Vagina (tissue), 2 donors: Measurements from ENCODE around the gene MAD1L1. TPM values are rescaled to one million over a fixed set of nuclear protein-coding genes. Genes with fewer than 3 reads are reported as not detected.

Experiments
- DNase-seq, 2 donors: peaks; one replicate each; pipeline ENCODE4 v3.0.0-alpha.2; 2017; ENCODE audit errors: extremely low spot score in 2 of 2
- H3K27ac ChIP-seq: fragments of 200-600 bp; sonication (generic); one replicate; pipeline ENCODE4 v1.5.1; 2019
- H3K27me3 ChIP-seq: fragments of 200-600 bp; sonication (generic); one replicate; pipeline ENCODE4 v1.5.1; 2019
- H3K36me3 ChIP-seq, 2 donors: fragments of 200-600 bp; sonication (generic); one replicate each; pipeline ENCODE4 v1.5.1; 2017 to 2019
- H3K4me1 ChIP-seq: fragments of 200-600 bp; sonication (generic); one replicate; pipeline ENCODE4 v1.5.1; 2019
- H3K4me3 ChIP-seq, 2 donors: fragments of 200-600 bp; sonication (generic); 1 replicate in 1 of 2; 2 replicates in 1 of 2; pipeline ENCODE4 v1.5.1; 2016 to 2019
- H3K9me3 ChIP-seq: fragments of 200-600 bp; sonication (generic); one replicate; pipeline ENCODE4 v1.5.1; 2019
- CTCF ChIP-seq, 3 experiments: fragments of 450-650 bp in 2 of 3; fragments of 200-600 bp in 1 of 3; sonication (generic) in 1 of 3; IDR thresholded peaks; one replicate each; pipeline ENCODE4 v1.5.1; 2017 to 2019; ENCODE audit warnings: antibody characterized with exemption in 3 of 3, mild to moderate bottlenecking in 2 of 3, moderate library complexity in 2 of 3
- POLR2A ChIP-seq, 2 donors: fragments of 450-650 bp; IDR thresholded peaks; one replicate each; pipeline ENCODE4 v1.6.1; 2017; ENCODE audit warnings: antibody characterized with exemption in 2 of 2, mild to moderate bottlenecking in 2 of 2, moderate library complexity in 2 of 2
- POLR2AphosphoS5 ChIP-seq, 2 donors: sonication (generic); formaldehyde crosslinking; IDR thresholded peaks; one replicate each; pipeline ENCODE4 v1.9.0; 2017; ENCODE audit warnings: antibody characterized with exemption in 2 of 2, mild to moderate bottlenecking in 2 of 2, low read depth in 1 of 2; ENCODE audit not compliant: insufficient read depth in 1 of 2
- intact Hi-C: fragments of 100-400 bp; cut with DNase I; formaldehyde crosslinking; loops from one replicate; pipeline ENCODE4 v1.15.1; 2023
- total RNA-seq: library from RNA; depleted of rRNA; stranded (reverse); fragments of >200 nt; gene quantifications from one replicate; pipeline ENCODE4 v1.2.3, GENCODE V29; 2016

The MAD1L1 gene
- total RNA-seq, 1 donor from 2014 or later: 62.4 TPM

- TF ChIP-seq CTCF (IDR thresholded peaks at IDR 0.05) (no peak), POLR2A (IDR thresholded peaks at IDR 0.05) (no peak), POLR2AphosphoS5 (IDR thresholded peaks at IDR 0.05; ENCODE audit: insufficient read depth in 1 of 2, low read depth in 1 of 2) (no peak)
- Histone ChIP-seq H3K4me3 (no peak overlapping the region), H3K27me3 (no peaks in the 10 kb centered on the region), H3K4me1 (no peaks in the 10 kb centered on the region), H3K27ac (no peak overlapping the region), H3K9me3 (no peaks in the 10 kb centered on the region), H3K36me3 (no peaks in the 10 kb centered on the region)
- intact Hi-C loops: no loop called here
- no peak for DNase-seq
These were observed 381.7 kb downstream of the MAD1L1 start for GRCh38 chr7:1850976-1851571.

- DNase-seq: no peak
- Histone ChIP-seq H3K36me3 (no peaks in the 10 kb centered on the region), H3K27me3 (no peaks in the 10 kb centered on the region), H3K4me1 (no peaks in the 10 kb centered on the region), H3K9me3 (no peaks in the 10 kb centered on the region), H3K4me3 (no peak overlapping the region), H3K27ac (no peak overlapping the region)
- no peak for TF ChIP-seq CTCF (IDR thresholded peaks at IDR 0.05)
- TF ChIP-seq POLR2AphosphoS5 (IDR thresholded peaks at IDR 0.05; ENCODE audit: insufficient read depth in 1 of 2, low read depth in 1 of 2): no peak
- TF ChIP-seq POLR2A (IDR thresholded peaks at IDR 0.05): no peak
- intact Hi-C loops: no loop called here
These were observed 382.4 kb downstream of the MAD1L1 start for GRCh38 chr7:1850111-1850975.

- H3K4me1 ChIP-seq: no peaks in the 10 kb centered on the region
- intact Hi-C loops: no loop called here
- no peak for DNase-seq
These were observed 383.2 kb downstream of the MAD1L1 start for GRCh38 chr7:1849351-1850041.

GRCh38 chr7:1848911-1849311, 383.8 kb downstream of the MAD1L1 start:
- TF ChIP-seq CTCF (IDR thresholded peaks at IDR 0.05) (no peak), POLR2A (IDR thresholded peaks at IDR 0.05) (no peak), POLR2AphosphoS5 (IDR thresholded peaks at IDR 0.05; ENCODE audit: insufficient read depth in 1 of 2, low read depth in 1 of 2) (no peak)
- no peaks in the 10 kb centered on the region for H3K36me3 ChIP-seq
- intact Hi-C loops: no loop called here
- no peak for DNase-seq
- no peak overlapping the region for H3K27ac ChIP-seq
- no peaks in the 10 kb centered on the region for H3K4me1 ChIP-seq
- H3K27me3 ChIP-seq: no peaks in the 10 kb centered on the region
- no peak overlapping the region for H3K4me3 ChIP-seq
- H3K9me3 ChIP-seq: no peaks in the 10 kb centered on the region

More at GRCh38 chr7:1849351-1850041, 383.2 kb downstream of the MAD1L1 start:
- Histone ChIP-seq H3K27me3 (no peaks in the 10 kb centered on the region), H3K4me3 (no peak overlapping the region), H3K27ac (no peak overlapping the region), H3K9me3 (no peaks in the 10 kb centered on the region), H3K36me3 (no peaks in the 10 kb centered on the region)
- TF ChIP-seq POLR2AphosphoS5 (IDR thresholded peaks at IDR 0.05; ENCODE audit: insufficient read depth in 1 of 2, low read depth in 1 of 2) (no peak), POLR2A (IDR thresholded peaks at IDR 0.05) (no peak), CTCF (IDR thresholded peaks at IDR 0.05) (no peak)
